GM10847 (cell line): ENCODE data around the gene DCHS1.

ENCODE experiments used
- POLR2A ChIP-seq: IDR thresholded peaks from 2 replicates; pipeline ENCODE4 v1.6.1; 2011; ENCODE audit not compliant: insufficient read length; ENCODE audit errors: extremely low read depth

Gene DCHS1

GRCh38 chr11:6637871-6638270, 17.7 kb downstream of the DCHS1 start:
- no peak for TF ChIP-seq POLR2A

- no peak for TF ChIP-seq POLR2A
Observed at GRCh38 chr11:6636480-6636879, 19.1 kb downstream of the DCHS1 start.

- no peak for TF ChIP-seq POLR2A
Observed at GRCh38 chr11:6635082-6635932, 20.3 kb downstream of the DCHS1 start.

- TF ChIP-seq POLR2A: no peak
Observed at GRCh38 chr11:6634534-6634933, 21.1 kb downstream of the DCHS1 start.

- no peak for TF ChIP-seq POLR2A
Observed at GRCh38 chr11:6633422-6634408, 21.9 kb downstream of the DCHS1 start.

- TF ChIP-seq POLR2A: no peak
Observed at GRCh38 chr11:6632116-6633073, 23.2 kb downstream of the DCHS1 start.

GRCh38 chr11:6631361-6631890, 24.2 kb downstream of the DCHS1 start:
- TF ChIP-seq POLR2A: no peak

GRCh38 chr11:6630632-6631291, 24.8 kb downstream of the DCHS1 start:
- no peak for TF ChIP-seq POLR2A

GRCh38 chr11:6629892-6630631, 25.5 kb downstream of the DCHS1 start:
- no peak for TF ChIP-seq POLR2A

GRCh38 chr11:6629573-6629891, 26.1 kb downstream of the DCHS1 start:
- TF ChIP-seq POLR2A: no peak

- no peak for TF ChIP-seq POLR2A
Observed at GRCh38 chr11:6628526-6628925, 27.1 kb downstream of the DCHS1 start.

- no peak for TF ChIP-seq POLR2A
Observed at GRCh38 chr11:6627762-6628241, 27.8 kb downstream of the DCHS1 start.

GRCh38 chr11:6626971-6627761, 28.4 kb downstream of the DCHS1 start:
- no peak for TF ChIP-seq POLR2A
